Omental fat pad (tissue), 4 donors: ENCODE measurements around the gene DUSP21. TPM values are rescaled to one million over a fixed set of nuclear protein-coding genes. Genes with fewer than 3 reads are reported as not detected.
A peak's percentile ranks its signal among the peaks of the same experiment; 100 is the strongest.
"Not testable (repeated sequence)": the region's sequence is repeated elsewhere in the genome, so short reads cannot be mapped to it uniquely, and the experiment has no call there.

ENCODE experiments used
- ATAC-seq: fragments of 150-250 bp; one replicate; pipeline ENCODE4 v1.9.1; 2016; ENCODE audit warnings: mild to moderate bottlenecking, moderate library complexity; ENCODE audit not compliant: low FRiP score
- DNase-seq: peaks from one replicate; pipeline ENCODE4 v3.0.0-alpha.2; 2019; ENCODE audit warnings: low spot score
- CTCF ChIP-seq, 3 donors: fragments of 450-650 bp; IDR thresholded peaks; one replicate each; pipeline ENCODE4 v1.5.1; 2016 to 2017; ENCODE audit warnings: antibody characterized with exemption in 3 of 3, mild to moderate bottlenecking in 3 of 3, moderate library complexity in 2 of 3
- total RNA-seq, 4 donors: library from RNA; depleted of rRNA; stranded (reverse); fragments of >200 nt; gene quantifications; one replicate each; pipeline ENCODE4 v1.1.0, GENCODE V29; 2016

Gene DUSP21
- total RNA-seq, 4 donors from 2014 or later, result not detected

DNA sequence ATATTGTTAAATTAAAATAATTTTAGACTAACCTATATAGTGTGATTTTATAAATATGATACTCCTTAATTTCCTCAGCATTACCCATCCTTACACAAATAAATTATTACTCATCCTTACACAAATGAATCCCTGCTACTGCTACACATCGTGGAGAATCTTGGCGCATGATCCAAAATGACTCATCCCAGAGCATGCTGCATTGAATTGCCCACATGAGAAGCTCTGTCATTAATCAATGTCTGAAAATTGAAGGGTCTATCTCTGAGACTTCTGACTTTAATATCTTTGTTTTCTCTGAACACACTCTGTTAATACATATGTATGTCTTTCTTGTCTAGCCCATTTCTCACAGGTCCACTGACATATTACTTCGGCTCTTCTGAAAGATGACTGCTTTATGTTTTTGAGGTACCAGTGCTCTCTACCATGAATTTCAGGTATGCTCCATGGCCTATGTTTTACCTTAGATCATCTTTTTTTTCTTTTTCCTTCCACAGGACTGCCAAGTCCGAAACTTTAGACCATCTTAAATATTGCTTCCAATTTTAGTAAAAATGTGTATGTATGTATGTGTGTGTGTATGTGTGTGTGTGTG, 15.7 kb upstream of the DUSP21 start:
- DNase-seq (no peak), ATAC-seq (peak; percentile 93)
- no peak for TF ChIP-seq CTCF (IDR thresholded peaks at IDR 0.05)

DNA sequence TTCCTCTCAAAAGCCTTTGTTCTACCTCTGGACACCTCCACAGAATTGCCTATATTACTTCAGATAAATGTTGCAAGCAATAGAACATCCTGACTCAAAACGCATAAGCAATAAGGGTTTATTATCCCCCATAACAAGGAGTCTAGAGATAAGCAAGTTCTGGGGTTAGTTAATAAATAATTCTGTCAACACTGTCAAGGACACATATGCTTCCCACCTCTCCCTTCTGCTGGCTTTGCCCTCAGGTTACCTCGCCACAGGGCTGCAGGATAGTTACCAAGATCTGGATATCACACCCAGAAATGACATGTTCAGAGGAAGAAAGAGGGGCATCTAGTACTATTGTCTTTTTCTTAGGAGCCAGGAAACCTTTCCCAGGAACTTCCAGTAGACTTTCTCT, 14.0 kb upstream of the DUSP21 start:
- no peak for TF ChIP-seq CTCF (IDR thresholded peaks at IDR 0.05)
- DNase-seq, result no peak
- ATAC-seq, result no peak

- no peak for TF ChIP-seq CTCF (IDR thresholded peaks at IDR 0.05)
- ATAC-seq, result no peak
- DNase-seq, result no peak
Observed at GRCh38 chrX:44842550-44843317, 1.1 kb upstream of the DUSP21 start.

DNA sequence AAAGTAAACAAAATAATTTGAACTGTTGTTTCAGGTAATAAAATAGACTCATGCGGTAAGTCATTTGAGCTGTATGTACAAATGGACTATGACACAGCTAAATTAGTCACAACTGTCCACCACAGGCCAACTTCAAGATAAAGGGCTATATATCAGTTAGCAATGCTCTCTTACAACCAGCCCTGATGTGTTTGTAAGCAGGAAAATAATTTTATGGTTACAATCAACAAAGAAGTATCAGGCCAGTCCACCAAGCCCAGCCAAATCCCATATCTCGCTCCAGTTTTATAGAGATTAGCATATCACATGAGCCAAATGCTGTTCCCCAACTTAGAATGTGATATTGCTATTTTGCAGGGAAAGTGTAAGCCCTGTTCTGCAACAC, 511 bp upstream of the DUSP21 start:
- TF ChIP-seq CTCF (IDR thresholded peaks at IDR 0.05), result no peak
- ATAC-seq (no peak), DNase-seq (no peak)

GRCh38 chrX:44844204-44844603, 383 bp downstream of the DUSP21 start:
- ATAC-seq (no peak), DNase-seq (no peak)
- no peak for TF ChIP-seq CTCF (IDR thresholded peaks at IDR 0.05)

GRCh38 chrX:44850891-44851290, 7.1 kb downstream of the DUSP21 start:
- not testable (repeated sequence) for ATAC-seq, DNase-seq

GRCh38 chrX:44871114-44871645, 27.4 kb downstream of the DUSP21 start:
- ATAC-seq (no peak), DNase-seq (no peak)
- no peak for TF ChIP-seq CTCF (IDR thresholded peaks at IDR 0.05)
